ENCODE measurements around the gene ADCY7.

GRCh38 chr16:50306287-50306686 lies 39.9 kb downstream of the ADCY7 start:
- TF ChIP-seq, protein P1, sequence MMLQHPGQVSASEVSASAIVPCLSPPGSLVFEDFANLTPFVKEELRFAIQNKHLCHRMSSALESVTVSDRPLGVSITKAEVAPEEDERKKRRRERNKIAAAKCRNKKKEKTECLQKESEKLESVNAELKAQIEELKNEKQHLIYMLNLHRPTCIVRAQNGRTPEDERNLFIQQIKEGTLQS (CRISPR knock-in tag; conservative IDR thresholded peaks at IDR 0.05), result no peak
- TF ChIP-seq, protein P2, sequence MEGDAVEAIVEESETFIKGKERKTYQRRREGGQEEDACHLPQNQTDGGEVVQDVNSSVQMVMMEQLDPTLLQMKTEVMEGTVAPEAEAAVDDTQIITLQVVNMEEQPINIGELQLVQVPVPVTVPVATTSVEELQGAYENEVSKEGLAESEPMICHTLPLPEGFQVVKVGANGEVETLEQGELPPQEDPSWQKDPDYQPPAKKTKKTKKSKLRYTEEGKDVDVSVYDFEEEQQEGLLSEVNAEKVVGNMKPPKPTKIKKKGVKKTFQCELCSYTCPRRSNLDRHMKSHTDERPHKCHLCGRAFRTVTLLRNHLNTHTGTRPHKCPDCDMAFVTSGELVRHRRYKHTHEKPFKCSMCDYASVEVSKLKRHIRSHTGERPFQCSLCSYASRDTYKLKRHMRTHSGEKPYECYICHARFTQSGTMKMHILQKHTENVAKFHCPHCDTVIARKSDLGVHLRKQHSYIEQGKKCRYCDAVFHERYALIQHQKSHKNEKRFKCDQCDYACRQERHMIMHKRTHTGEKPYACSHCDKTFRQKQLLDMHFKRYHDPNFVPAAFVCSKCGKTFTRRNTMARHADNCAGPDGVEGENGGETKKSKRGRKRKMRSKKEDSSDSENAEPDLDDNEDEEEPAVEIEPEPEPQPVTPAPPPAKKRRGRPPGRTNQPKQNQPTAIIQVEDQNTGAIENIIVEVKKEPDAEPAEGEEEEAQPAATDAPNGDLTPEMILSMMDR (IDR thresholded peaks at IDR 0.05), result no peak
- TF ChIP-seq CBFB (CRISPR knock-in tag; IDR thresholded peaks at IDR 0.05; ENCODE audit: low read depth), result no peak
- TF ChIP-seq, protein P3, sequence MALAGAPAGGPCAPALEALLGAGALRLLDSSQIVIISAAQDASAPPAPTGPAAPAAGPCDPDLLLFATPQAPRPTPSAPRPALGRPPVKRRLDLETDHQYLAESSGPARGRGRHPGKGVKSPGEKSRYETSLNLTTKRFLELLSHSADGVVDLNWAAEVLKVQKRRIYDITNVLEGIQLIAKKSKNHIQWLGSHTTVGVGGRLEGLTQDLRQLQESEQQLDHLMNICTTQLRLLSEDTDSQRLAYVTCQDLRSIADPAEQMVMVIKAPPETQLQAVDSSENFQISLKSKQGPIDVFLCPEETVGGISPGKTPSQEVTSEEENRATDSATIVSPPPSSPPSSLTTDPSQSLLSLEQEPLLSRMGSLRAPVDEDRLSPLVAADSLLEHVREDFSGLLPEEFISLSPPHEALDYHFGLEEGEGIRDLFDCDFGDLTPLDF (CRISPR knock-in tag; IDR thresholded peaks at IDR 0.05), result no peak
- no peak for TF ChIP-seq ZNF138 (CRISPR knock-in tag; conservative IDR thresholded peaks at IDR 0.05)
- no peak for TF ChIP-seq TP53 (CRISPR knock-in tag; IDR thresholded peaks at IDR 0.05)
- no peak for TF ChIP-seq E2F4 (CRISPR knock-in tag; IDR thresholded peaks at IDR 0.05; ENCODE audit: borderline replicate concordance, low read depth)
- no peak for TF ChIP-seq TEAD4 (CRISPR knock-in tag; IDR thresholded peaks at IDR 0.05)
- TF ChIP-seq SP1 (CRISPR knock-in tag; conservative IDR thresholded peaks at IDR 0.05), result no peak
- TF ChIP-seq NR2C2 (CRISPR knock-in tag; IDR thresholded peaks at IDR 0.05), result no peak

All from WTC11 (cell line).